Pancreas (tissue), 10 donors: ENCODE measurements around the gene RNF34. TPM values are rescaled to one million over a fixed set of nuclear protein-coding genes. Genes with fewer than 3 reads are reported as not detected.
A peak's percentile ranks its signal among the peaks of the same experiment; 100 is the strongest.
"Not testable (repeated sequence)": the region's sequence is repeated elsewhere in the genome, so short reads cannot be mapped to it uniquely, and the experiment has no call there.

Experiments
- ATAC-seq, 4 donors: fragments of 200-7000 bp; cut with Tn5 transposase; one replicate each; pipeline versions ENCODE4 v1.8.0 to v1.9.1; 2020; ENCODE audit warnings: mild to moderate bottlenecking in 4 of 4, moderate library complexity in 4 of 4
- DNase-seq, 6 donors: peaks; one replicate each; pipeline ENCODE4 v3.0.0-alpha.2; 2020
- FAIRE-seq: peaks from 2 replicates; lab custom pipeline; 2012; peaks lifted over from hg19 to GRCh38; lab: Jason Lieb, UNC
- H3K27ac ChIP-seq, 4 donors: fragments of 200-600 bp; sonication (generic); 1 replicate in 3 of 4; 2 replicates in 1 of 4; pipeline versions ENCODE4 v1.5.0 to v1.8.0; 2020
- H3K27me3 ChIP-seq, 4 donors: fragments of 200-600 bp; one replicate each; pipeline ENCODE4 v1.8.0; 2021
- H3K36me3 ChIP-seq, 3 donors: fragments of 200-600 bp; sonication (generic) in 1 of 3; one replicate each; pipeline versions ENCODE4 v1.5.0 to v1.8.0; 2020 to 2021
- H3K4me1 ChIP-seq, 3 donors: fragments of 200-600 bp; one replicate each; pipeline ENCODE4 v1.8.0; 2021
- H3K4me3 ChIP-seq, 4 donors: fragments of 200-600 bp; sonication (generic) in 2 of 4; one replicate each; pipeline versions ENCODE4 v1.5.0 to v1.8.0; 2020 to 2021
- H3K9me3 ChIP-seq, 4 donors: fragments of 200-600 bp; one replicate each; pipeline ENCODE4 v1.8.0; 2021
- WGBS, 2 donors: extraction: QIAGEN DNeasy Blood & Tissue Kit; methylation state at CpG; one replicate each; pipeline ENCODE4 v1.1.7; 2013; 5-methylcytosine and 5-hydroxymethylcytosine counted together
- intact Hi-C, 3 donors: fragments of 100-400 bp; cut with DNase I; formaldehyde crosslinking; loops; one replicate each; pipeline versions ENCODE4 v1.11.1 to v1.14.2; 2022
- polyA plus RNA-seq, 2 donors: library from polyadenylated mRNA; stranded (reverse); fragments of 200-250 nt; gene quantifications; one replicate each; pipeline ENCODE4 v1.2.3, GENCODE V29; 2013
- total RNA-seq, 6 donors: library from RNA; stranded (reverse); fragmentation: NEBNext Ultra II Directional in 4 of 6; extraction: Animal tissue kit (Norgen Biotek cat#: 25700) in 4 of 6; gene quantifications; one replicate each; pipeline versions ENCODE4 v1.2.1 to v1.2.4, GENCODE V29; 2021 to 2023
- TF ChIP-seq, protein P1 (sequence below), 4 donors: fragments of 200-600 bp; sonication (generic) in 3 of 4; IDR thresholded peaks; one replicate each; pipeline versions ENCODE4 v1.5.0 to v1.8.0; 2021; ENCODE audit warnings: antibody characterized with exemption in 4 of 4
- donor health status: healthy with polysubstance abuse.
- donor health status: DM: no; HTN: no; CAD: no; lungs with moderate emphysema.
- donor health status: DM: no; HTN: no; CAD: no.
- donor health status: control.
- donor health status: control.
- donor health status: Bipolar disorder and iron deficiency.
- donor health status: DM: yes; HTN: yes; CAD: no.
- donor health status: DM: no; HTN: no; CAD: no.
- donor health status: DM: no; HTN: no; CAD: no.
- donor health status: DM: yes; HTN: yes; CAD: no.

Gene RNF34
- total and polyA plus RNA-seq, 8 donors = 11.6 to 22.8 (median 14.1) TPM

DNA sequence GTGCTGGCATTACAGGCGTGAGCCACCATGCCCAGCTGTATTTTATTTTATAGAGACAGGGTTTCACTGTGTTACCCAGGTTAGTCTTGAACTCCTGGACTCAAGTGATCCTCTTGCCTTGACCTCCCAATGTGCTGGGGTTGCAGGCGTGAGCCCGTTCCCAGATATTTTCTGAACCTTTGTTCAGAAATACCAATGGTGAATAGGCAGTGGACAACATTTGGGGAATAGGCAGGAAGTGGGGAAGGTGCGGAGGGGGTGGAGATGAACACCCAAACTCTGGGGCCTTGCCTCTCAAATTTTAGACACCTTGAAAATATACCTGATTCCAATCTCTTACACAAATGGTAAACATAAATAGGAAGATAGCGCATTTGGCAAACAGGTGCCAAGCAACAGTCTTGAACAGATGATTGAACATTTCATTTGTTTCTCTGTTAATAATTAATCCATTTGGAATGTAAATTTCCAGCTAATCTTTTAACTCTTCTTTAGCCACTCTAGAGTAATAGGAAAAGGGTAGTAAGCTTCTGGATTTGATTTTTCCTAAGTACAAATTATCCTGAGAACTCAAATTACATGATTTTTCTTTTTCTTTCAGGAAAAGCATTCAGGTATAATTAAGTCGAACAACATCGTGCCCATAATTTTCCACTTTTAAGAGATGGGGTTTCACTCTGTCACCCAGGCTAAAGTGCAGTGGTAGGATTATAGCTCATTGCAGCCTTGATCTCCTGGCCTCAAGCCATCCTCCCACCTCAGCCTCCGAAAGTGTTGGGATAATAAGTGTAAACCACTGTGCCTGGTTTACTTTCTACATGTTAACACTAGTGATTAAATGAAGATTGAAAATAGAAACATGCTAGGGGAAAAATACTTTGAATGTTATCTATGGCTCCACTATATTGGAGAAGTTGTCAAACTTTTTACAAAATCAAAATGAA is 22.9 kb upstream of the RNF34 start:
- no peak for DNase-seq

DNA sequence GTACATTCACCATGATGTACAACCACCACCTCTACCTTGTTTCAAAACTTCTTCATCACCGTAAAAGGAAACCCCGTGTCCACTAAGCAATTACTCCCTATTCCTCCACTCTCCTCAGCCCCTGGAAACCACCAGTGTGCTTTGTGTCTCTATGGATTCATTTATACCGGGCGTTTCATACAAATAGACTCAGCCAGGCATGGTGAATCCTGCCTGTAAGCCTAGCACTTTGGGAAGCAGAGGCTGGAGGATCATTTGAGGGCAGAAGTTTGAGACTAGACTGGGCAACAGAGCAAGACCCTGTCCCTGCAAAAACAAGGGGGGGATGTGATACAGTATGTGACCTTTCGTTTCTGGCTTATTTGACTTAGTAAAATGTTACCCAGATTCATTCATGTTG is 21.2 kb upstream of the RNF34 start:
- TF ChIP-seq, protein P1, sequence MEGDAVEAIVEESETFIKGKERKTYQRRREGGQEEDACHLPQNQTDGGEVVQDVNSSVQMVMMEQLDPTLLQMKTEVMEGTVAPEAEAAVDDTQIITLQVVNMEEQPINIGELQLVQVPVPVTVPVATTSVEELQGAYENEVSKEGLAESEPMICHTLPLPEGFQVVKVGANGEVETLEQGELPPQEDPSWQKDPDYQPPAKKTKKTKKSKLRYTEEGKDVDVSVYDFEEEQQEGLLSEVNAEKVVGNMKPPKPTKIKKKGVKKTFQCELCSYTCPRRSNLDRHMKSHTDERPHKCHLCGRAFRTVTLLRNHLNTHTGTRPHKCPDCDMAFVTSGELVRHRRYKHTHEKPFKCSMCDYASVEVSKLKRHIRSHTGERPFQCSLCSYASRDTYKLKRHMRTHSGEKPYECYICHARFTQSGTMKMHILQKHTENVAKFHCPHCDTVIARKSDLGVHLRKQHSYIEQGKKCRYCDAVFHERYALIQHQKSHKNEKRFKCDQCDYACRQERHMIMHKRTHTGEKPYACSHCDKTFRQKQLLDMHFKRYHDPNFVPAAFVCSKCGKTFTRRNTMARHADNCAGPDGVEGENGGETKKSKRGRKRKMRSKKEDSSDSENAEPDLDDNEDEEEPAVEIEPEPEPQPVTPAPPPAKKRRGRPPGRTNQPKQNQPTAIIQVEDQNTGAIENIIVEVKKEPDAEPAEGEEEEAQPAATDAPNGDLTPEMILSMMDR (IDR thresholded peaks at IDR 0.05) = no peak
- H3K4me3 ChIP-seq = no peak overlapping the region
- ATAC-seq (peak in 2 of 4 donors; percentile 38 to 60), FAIRE-seq (no peak), DNase-seq (no peak)
- no peaks in the 10 kb centered on the region for H3K36me3 ChIP-seq
- no peaks in the 10 kb centered on the region for H3K9me3 ChIP-seq
- intact Hi-C loops = no loop called here
- peaks cover 0 to 14% (median 9%) of the 10 kb centered on the region in 3 donors for H3K4me1 ChIP-seq
- WGBS, 2 donors = 78 to 83% methylated on average over 5 of the region's 5 CpGs
- H3K27ac ChIP-seq = no peak overlapping the region
- H3K27me3 ChIP-seq = no peaks in the 10 kb centered on the region

More for the DNA sequence above, 22.9 kb upstream of the RNF34 start:
- Histone ChIP-seq H3K27ac (peak overlapping the region in 1 of 4 donors; percentile 21), H3K27me3 (no peaks in the 10 kb centered on the region), H3K4me3 (no peak overlapping the region), H3K9me3 (no peaks in the 10 kb centered on the region), H3K4me1 (peaks cover 0 to 14% (median 9%) of the 10 kb centered on the region in 3 donors), H3K36me3 (no peaks in the 10 kb centered on the region)
- ATAC-seq (peak; percentile 74 to 92 (median 86)), FAIRE-seq (no peak)
- TF ChIP-seq, protein P1 (IDR thresholded peaks at IDR 0.05) = no peak
- intact Hi-C loops = no loop called here
- WGBS, 2 donors = 29% methylated on average over 8 of the region's 8 CpGs

- FAIRE-seq (no peak), ATAC-seq (no peak), DNase-seq (no peak)
- intact Hi-C loops = no loop called here
- TF ChIP-seq, protein P1 (IDR thresholded peaks at IDR 0.05) = no peak
- Histone ChIP-seq H3K9me3 (no peaks in the 10 kb centered on the region), H3K36me3 (no peaks in the 10 kb centered on the region), H3K4me1 (peaks cover 0 to 14% (median 9%) of the 10 kb centered on the region in 3 donors), H3K4me3 (no peak overlapping the region), H3K27ac (no peak overlapping the region), H3K27me3 (no peaks in the 10 kb centered on the region)
- WGBS, 2 donors = 85 to 89% methylated on average over 10 of the region's 10 CpGs
Observed at GRCh38 chr12:121379945-121380344, 20.0 kb upstream of the RNF34 start.

DNA sequence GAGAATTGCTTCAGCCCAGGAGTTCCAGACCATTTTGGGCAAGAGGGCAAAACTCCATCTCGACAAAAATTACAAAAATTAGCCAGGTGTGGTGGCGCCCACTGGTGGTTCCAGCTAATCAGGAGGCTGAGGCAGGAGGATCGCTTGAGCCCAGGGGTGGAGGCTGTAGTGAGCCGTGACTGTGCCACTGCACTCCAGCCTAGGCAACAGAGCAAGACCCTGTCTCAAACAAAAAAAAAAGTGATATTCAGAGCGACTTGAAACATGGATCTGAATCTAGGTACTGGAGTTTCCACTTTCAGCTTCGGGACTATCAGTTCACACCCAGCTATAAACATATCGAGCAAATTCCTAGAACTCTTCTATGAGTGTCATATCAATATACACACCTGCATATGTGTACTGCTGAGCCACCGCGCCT is 16.3 kb upstream of the RNF34 start:
- intact Hi-C loops = no loop called here
- DNase-seq (no peak), FAIRE-seq (no peak), ATAC-seq (no peak)
- Histone ChIP-seq H3K36me3 (no peaks in the 10 kb centered on the region), H3K27me3 (no peaks in the 10 kb centered on the region), H3K4me3 (no peak overlapping the region), H3K27ac (no peak overlapping the region), H3K4me1 (no peaks in the 10 kb centered on the region), H3K9me3 (no peaks in the 10 kb centered on the region)
- TF ChIP-seq, protein P1 (IDR thresholded peaks at IDR 0.05) = no peak
- WGBS, 2 donors = 77 to 82% methylated on average over 9 of the region's 9 CpGs

DNA sequence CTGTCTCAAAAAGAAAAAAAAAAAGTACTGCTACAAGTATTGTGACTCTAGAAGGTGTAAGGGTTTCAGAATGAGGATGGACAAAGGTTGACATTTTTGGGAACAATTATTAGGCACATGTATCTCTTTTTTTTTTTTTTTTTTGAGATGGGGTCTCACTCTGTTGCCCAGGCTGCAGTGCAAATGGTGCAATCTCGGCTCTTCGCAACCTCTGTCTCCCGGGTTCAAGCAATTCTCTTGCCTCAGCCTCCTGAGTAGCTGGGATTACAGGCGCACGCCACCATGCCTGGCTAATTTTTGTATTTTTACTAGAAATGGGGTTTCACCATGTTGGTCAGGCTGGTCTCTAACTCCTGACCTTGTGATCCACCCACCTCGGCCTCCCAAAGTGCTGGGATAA is 15.0 kb upstream of the RNF34 start:
- intact Hi-C loops, DNase-seq, H3K27ac ChIP-seq, H3K27me3 ChIP-seq, ATAC-seq, H3K4me3 ChIP-seq, H3K4me1 ChIP-seq, FAIRE-seq, H3K9me3 ChIP-seq, H3K36me3 ChIP-seq: not testable (repeated sequence)
- WGBS, 2 donors = 64 to 72% methylated on average over 6 of the region's 6 CpGs
